Ovary (tissue), 9 donors: ENCODE data around the gene TLL2. TPM values are rescaled to one million over a fixed set of nuclear protein-coding genes. Genes with fewer than 3 reads are reported as not detected.

Source experiments
- DNase-seq, 5 donors: peaks; one replicate each; pipeline ENCODE4 v3.0.0-alpha.2; 2019 to 2020
- H3K27ac ChIP-seq, 2 donors: fragments of 200-600 bp; one replicate each; pipeline versions ENCODE4 v1.5.1 to v1.8.0; 2019 to 2022
- H3K27me3 ChIP-seq: fragments of 200-600 bp; one replicate; pipeline ENCODE4 v1.8.0; 2022
- H3K36me3 ChIP-seq: fragments of 200-600 bp; sonication (generic); one replicate; pipeline ENCODE4 v1.5.1; 2019
- H3K4me1 ChIP-seq: one replicate; pipeline ENCODE4 v1.8.1; 2013; ENCODE audit warnings: mild to moderate bottlenecking, moderate library complexity; ENCODE audit not compliant: insufficient read depth
- H3K4me3 ChIP-seq: fragments of 200-600 bp; sonication (generic); one replicate; pipeline ENCODE4 v1.5.1; 2017
- H3K9me3 ChIP-seq, 2 donors: fragments of 200-600 bp in 1 of 2; sonication (generic) in 1 of 2; one replicate each; pipeline versions ENCODE4 v1.5.1 to v1.8.1; 2013 to 2019; ENCODE audit warnings: mild to moderate bottlenecking in 1 of 2, moderate library complexity in 1 of 2
- EP300 ChIP-seq: sonication (generic); formaldehyde crosslinking; IDR thresholded peaks from one replicate; pipeline ENCODE4 v1.6.1; 2017; ENCODE audit warnings: antibody characterized with exemption
- POLR2A ChIP-seq: fragments of 450-650 bp; IDR thresholded peaks from one replicate; pipeline ENCODE4 v1.6.1; 2017; ENCODE audit warnings: antibody characterized with exemption, mild to moderate bottlenecking, moderate library complexity
- WGBS, 3 donors: extraction: QIAGEN DNeasy Blood & Tissue Kit in 1 of 3; methylation state at CpG; one replicate each; pipeline versions ENCODE4 v1.1.5 to v1.1.7; 2013 to 2017; 5-methylcytosine and 5-hydroxymethylcytosine counted together
- intact Hi-C, 4 donors: fragments of 100-400 bp; cut with DNase I; formaldehyde crosslinking; loops; one replicate each; pipeline versions ENCODE4 v1.11.0 to v1.15.1; 2022 to 2023
- polyA plus RNA-seq, 2 donors: library from polyadenylated mRNA; stranded (reverse); fragments of 200-250 nt in 1 of 2; fragments of 350-450 nt in 1 of 2; fragmentation: Illumina TruSeq in 1 of 2; extraction: RNeasy Lipid Tissue Mini Kit (QIAGEN cat#74804) in 1 of 2; gene quantifications; one replicate each; pipeline ENCODE4 v1.2.3, GENCODE V29; 2013 to 2014
- total RNA-seq, 7 donors: library from RNA; depleted of rRNA in 2 of 7; stranded (reverse); fragments of >200 nt in 2 of 7; fragmentation: NEBNext Ultra II Directional in 3 of 7; extraction: Animal tissue kit (Norgen Biotek cat#: 25700) in 3 of 7; gene quantifications; one replicate each; pipeline versions ENCODE4 v1.1.0 to v1.2.4, GENCODE V29; 2016 to 2023
- TF ChIP-seq, protein P1 (sequence below), 3 donors: fragments of 450-650 bp in 2 of 3; fragments of 200-600 bp in 1 of 3; IDR thresholded peaks; one replicate each; pipeline versions ENCODE4 v1.5.1 to v1.8.0; 2016 to 2022; ENCODE audit warnings: antibody characterized with exemption in 3 of 3, mild to moderate bottlenecking in 1 of 3
- donor health status: DM: no; HTN: no; CAD: no; lungs with moderate emphysema.
- donor health status: DM: no; HTN: no; CAD: no.
- donor health status: Bipolar disorder and iron deficiency.
- donor health status: DM: yes; HTN: yes; CAD: no.
- donor health status: DM: no; HTN: no; CAD: no.
- donor health status: DM: yes; HTN: yes; CAD: no.

The TLL2 gene
- total and polyA plus RNA-seq, 9 donors, result 0.07 to 0.68 (median 0.29) TPM; not detected in 1

GRCh38 chr10:96505150-96506136, 8.3 kb downstream of the TLL2 start:
- intact Hi-C loops, result loop anchor here in 2 of 4 donors (10.0 kb wide), 1 partner anchor 111 kb away; no protein-coding TSS in a partner anchor
- H3K4me1 ChIP-seq, result no peaks in the 10 kb centered on the region
- TF ChIP-seq, protein P1, sequence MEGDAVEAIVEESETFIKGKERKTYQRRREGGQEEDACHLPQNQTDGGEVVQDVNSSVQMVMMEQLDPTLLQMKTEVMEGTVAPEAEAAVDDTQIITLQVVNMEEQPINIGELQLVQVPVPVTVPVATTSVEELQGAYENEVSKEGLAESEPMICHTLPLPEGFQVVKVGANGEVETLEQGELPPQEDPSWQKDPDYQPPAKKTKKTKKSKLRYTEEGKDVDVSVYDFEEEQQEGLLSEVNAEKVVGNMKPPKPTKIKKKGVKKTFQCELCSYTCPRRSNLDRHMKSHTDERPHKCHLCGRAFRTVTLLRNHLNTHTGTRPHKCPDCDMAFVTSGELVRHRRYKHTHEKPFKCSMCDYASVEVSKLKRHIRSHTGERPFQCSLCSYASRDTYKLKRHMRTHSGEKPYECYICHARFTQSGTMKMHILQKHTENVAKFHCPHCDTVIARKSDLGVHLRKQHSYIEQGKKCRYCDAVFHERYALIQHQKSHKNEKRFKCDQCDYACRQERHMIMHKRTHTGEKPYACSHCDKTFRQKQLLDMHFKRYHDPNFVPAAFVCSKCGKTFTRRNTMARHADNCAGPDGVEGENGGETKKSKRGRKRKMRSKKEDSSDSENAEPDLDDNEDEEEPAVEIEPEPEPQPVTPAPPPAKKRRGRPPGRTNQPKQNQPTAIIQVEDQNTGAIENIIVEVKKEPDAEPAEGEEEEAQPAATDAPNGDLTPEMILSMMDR (IDR thresholded peaks at IDR 0.05), result no peak
- no peak for TF ChIP-seq EP300
- TF ChIP-seq POLR2A, result no peak
- H3K9me3 ChIP-seq, result no peaks in the 10 kb centered on the region
- no peak overlapping the region for H3K4me3 ChIP-seq
- WGBS, 3 donors, result 72 to 79% (median 75%) methylated on average over 12 of the region's 12 CpGs
- no peaks in the 10 kb centered on the region for H3K36me3 ChIP-seq
- no peaks in the 10 kb centered on the region for H3K27me3 ChIP-seq
- H3K27ac ChIP-seq, result no peak overlapping the region
- DNase-seq, result no peak

- Histone ChIP-seq H3K9me3 (no peaks in the 10 kb centered on the region), H3K27ac (no peak overlapping the region), H3K36me3 (no peaks in the 10 kb centered on the region), H3K27me3 (no peaks in the 10 kb centered on the region), H3K4me3 (no peak overlapping the region), H3K4me1 (no peaks in the 10 kb centered on the region)
- DNase-seq, result no peak
- intact Hi-C loops, result loop anchor here in 2 of 4 donors (10.0 kb wide), 1 partner anchor 108 kb away; no protein-coding TSS in a partner anchor
- 78 to 82% (median 78%) methylated on average over 7 of the region's 7 CpGs for WGBS, 3 donors
- TF ChIP-seq EP300, result no peak
- TF ChIP-seq POLR2A, result no peak
- TF ChIP-seq, protein P1 (IDR thresholded peaks at IDR 0.05), result no peak
Measured at GRCh38 chr10:96502561-96503282, 11.0 kb downstream of the TLL2 start.

GRCh38 chr10:96501985-96502384, 11.7 kb downstream of the TLL2 start:
- 77 to 79% (median 78%) methylated on average over 4 of the region's 4 CpGs for WGBS, 3 donors
- TF ChIP-seq, protein P1 (IDR thresholded peaks at IDR 0.05), result no peak
- TF ChIP-seq EP300 (no peak), POLR2A (no peak)
- H3K27me3 ChIP-seq, result no peaks in the 10 kb centered on the region
- intact Hi-C loops, result loop anchor here in 2 of 4 donors (10.0 kb wide), 1 partner anchor 107 kb away; no protein-coding TSS in a partner anchor
- H3K4me1 ChIP-seq, result no peaks in the 10 kb centered on the region
- no peaks in the 10 kb centered on the region for H3K9me3 ChIP-seq
- H3K4me3 ChIP-seq, result no peak overlapping the region
- H3K27ac ChIP-seq, result no peak overlapping the region
- DNase-seq, result no peak
- H3K36me3 ChIP-seq, result no peaks in the 10 kb centered on the region

- Histone ChIP-seq H3K9me3 (no peaks in the 10 kb centered on the region), H3K27ac (no peak overlapping the region), H3K27me3 (no peaks in the 10 kb centered on the region), H3K4me3 (no peak overlapping the region), H3K36me3 (no peaks in the 10 kb centered on the region), H3K4me1 (no peaks in the 10 kb centered on the region)
- DNase-seq, result no peak
- TF ChIP-seq, protein P1 (IDR thresholded peaks at IDR 0.05), result no peak
- no peak for TF ChIP-seq EP300
- TF ChIP-seq POLR2A, result no peak
- intact Hi-C loops, result loop anchor here in 2 of 4 donors (10.0 kb wide), 1 partner anchor 106 kb away; no protein-coding TSS in a partner anchor
- WGBS, 3 donors, result 77 to 84% (median 81%) methylated on average over 7 of the region's 7 CpGs
Measured at GRCh38 chr10:96500519-96500918, 13.2 kb downstream of the TLL2 start.
